HL-60 (cell line): ENCODE results near the gene GRIP2.

Source experiments
- POLR2AphosphoS5 ChIP-seq: IDR thresholded peaks from 2 replicates; pipeline ENCODE4 v1.6.1; 2012; ENCODE audit warnings: low read depth
- SPI1 ChIP-seq: IDR thresholded peaks from 2 replicates; pipeline ENCODE4 v1.6.1; 2012; ENCODE audit warnings: low read depth, mild to moderate bottlenecking, borderline replicate concordance
- TF ChIP-seq, protein P1 (sequence below): IDR thresholded peaks from one replicate; pipeline ENCODE4 v1.5.1; 2011; ENCODE audit warnings: low read length, control low read depth, inconsistent platforms; ENCODE audit not compliant: insufficient read depth
- TF ChIP-seq, protein P2 (sequence below): IDR thresholded peaks from 2 replicates; pipeline ENCODE4 v1.6.1; 2012; ENCODE audit warnings: low read depth; ENCODE audit not compliant: insufficient replicate concordance

DNA sequence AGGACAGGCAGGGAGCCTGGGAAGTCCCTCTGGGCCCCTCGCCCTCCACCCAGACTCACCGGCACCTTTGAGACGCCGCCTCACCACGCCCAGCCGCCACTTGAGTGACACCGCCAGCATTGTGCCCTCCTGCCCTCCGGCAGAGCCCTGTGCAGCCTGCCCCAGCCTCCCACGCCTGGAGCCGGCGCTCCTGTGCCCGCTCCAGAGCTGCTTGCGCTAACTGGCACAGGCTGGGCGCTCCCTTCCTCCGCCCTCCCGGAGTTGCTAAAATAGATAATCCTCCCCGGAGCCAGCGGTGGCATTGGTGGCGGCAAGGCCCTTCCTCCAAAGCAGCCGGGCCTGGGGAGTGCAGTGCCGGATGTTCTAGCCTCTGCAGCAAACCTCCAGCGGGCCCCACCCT, 15.7 kb upstream of the GRIP2 start:
- TF ChIP-seq, protein P1, sequence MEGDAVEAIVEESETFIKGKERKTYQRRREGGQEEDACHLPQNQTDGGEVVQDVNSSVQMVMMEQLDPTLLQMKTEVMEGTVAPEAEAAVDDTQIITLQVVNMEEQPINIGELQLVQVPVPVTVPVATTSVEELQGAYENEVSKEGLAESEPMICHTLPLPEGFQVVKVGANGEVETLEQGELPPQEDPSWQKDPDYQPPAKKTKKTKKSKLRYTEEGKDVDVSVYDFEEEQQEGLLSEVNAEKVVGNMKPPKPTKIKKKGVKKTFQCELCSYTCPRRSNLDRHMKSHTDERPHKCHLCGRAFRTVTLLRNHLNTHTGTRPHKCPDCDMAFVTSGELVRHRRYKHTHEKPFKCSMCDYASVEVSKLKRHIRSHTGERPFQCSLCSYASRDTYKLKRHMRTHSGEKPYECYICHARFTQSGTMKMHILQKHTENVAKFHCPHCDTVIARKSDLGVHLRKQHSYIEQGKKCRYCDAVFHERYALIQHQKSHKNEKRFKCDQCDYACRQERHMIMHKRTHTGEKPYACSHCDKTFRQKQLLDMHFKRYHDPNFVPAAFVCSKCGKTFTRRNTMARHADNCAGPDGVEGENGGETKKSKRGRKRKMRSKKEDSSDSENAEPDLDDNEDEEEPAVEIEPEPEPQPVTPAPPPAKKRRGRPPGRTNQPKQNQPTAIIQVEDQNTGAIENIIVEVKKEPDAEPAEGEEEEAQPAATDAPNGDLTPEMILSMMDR, result no peak
- TF ChIP-seq, protein P2, sequence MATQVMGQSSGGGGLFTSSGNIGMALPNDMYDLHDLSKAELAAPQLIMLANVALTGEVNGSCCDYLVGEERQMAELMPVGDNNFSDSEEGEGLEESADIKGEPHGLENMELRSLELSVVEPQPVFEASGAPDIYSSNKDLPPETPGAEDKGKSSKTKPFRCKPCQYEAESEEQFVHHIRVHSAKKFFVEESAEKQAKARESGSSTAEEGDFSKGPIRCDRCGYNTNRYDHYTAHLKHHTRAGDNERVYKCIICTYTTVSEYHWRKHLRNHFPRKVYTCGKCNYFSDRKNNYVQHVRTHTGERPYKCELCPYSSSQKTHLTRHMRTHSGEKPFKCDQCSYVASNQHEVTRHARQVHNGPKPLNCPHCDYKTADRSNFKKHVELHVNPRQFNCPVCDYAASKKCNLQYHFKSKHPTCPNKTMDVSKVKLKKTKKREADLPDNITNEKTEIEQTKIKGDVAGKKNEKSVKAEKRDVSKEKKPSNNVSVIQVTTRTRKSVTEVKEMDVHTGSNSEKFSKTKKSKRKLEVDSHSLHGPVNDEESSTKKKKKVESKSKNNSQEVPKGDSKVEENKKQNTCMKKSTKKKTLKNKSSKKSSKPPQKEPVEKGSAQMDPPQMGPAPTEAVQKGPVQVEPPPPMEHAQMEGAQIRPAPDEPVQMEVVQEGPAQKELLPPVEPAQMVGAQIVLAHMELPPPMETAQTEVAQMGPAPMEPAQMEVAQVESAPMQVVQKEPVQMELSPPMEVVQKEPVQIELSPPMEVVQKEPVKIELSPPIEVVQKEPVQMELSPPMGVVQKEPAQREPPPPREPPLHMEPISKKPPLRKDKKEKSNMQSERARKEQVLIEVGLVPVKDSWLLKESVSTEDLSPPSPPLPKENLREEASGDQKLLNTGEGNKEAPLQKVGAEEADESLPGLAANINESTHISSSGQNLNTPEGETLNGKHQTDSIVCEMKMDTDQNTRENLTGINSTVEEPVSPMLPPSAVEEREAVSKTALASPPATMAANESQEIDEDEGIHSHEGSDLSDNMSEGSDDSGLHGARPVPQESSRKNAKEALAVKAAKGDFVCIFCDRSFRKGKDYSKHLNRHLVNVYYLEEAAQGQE, result no peak
- TF ChIP-seq POLR2AphosphoS5 (no peak), SPI1 (no peak)
